22Rv1 (cell line): ENCODE data around the gene LMTK2.

Experiments
- CTCF ChIP-seq: fragments of 450-650 bp; IDR thresholded peaks from 2 replicates; pipeline ENCODE4 v1.5.1; 2017; ENCODE audit warnings: mild to moderate bottlenecking
- ZFX ChIP-seq: fragments of 450-650 bp; IDR thresholded peaks from 2 replicates; pipeline ENCODE4 v1.6.1; 2017; ENCODE audit warnings: antibody characterized with exemption, borderline replicate concordance

- TF ChIP-seq CTCF = no peak
- TF ChIP-seq ZFX = no peak
Observed at GRCh38 chr7:98223351-98223897, 116.8 kb downstream of the LMTK2 start.
